ENCODE data around the gene SLC25A39. TPM values are rescaled to one million over a fixed set of nuclear protein-coding genes. Genes with fewer than 3 reads are reported as not detected.
A peak's percentile ranks its signal among the peaks of the same experiment; 100 is the strongest.

The SLC25A39 gene
- total and polyA plus RNA-seq, 2 of the 13 experiments (the other 11 are each of a cell fraction or from before 2014, with no cell fraction given), result 144 to 151 TPM

DNA sequence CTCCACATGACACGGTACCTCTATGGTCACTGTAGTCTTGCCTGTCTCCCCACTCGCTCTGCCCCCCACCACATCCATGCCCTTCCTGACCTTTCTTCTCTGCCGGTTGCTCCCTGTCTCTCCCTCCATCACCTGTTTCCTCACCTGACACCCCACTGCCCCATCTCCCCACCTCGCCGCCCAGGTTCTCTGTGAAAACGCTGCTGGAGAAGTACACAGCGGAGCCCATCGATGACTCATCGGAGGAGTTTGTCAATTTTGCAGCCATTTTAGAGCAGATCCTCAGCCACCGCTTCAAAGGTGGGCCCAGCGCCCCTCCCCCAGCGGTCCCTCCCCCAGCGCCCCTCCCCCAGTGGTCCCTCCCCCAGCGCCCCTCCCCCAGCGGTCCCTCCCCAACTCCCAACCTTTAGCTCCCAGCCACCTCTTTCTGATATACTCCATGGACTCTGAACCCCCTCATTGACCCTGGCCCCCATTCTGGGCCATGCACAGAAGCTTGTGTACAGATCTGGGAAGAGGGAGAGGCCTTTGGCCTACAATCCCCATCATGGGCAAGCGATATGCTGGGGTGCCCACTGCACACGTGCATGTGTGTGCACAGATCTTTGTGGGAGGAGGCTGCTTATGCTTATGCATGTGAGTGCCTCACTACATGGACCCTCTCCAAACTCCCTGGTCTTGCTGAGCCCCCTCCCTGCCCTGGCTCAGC is 12.1 kb downstream of the SLC25A39 start (continued):
- TF ChIP-seq FOXA3 (CRISPR knock-in tag; IDR thresholded peaks at IDR 0.05), result peak; percentile 66; the same call in 1 of the 2 replicates
- TF ChIP-seq, protein P1, sequence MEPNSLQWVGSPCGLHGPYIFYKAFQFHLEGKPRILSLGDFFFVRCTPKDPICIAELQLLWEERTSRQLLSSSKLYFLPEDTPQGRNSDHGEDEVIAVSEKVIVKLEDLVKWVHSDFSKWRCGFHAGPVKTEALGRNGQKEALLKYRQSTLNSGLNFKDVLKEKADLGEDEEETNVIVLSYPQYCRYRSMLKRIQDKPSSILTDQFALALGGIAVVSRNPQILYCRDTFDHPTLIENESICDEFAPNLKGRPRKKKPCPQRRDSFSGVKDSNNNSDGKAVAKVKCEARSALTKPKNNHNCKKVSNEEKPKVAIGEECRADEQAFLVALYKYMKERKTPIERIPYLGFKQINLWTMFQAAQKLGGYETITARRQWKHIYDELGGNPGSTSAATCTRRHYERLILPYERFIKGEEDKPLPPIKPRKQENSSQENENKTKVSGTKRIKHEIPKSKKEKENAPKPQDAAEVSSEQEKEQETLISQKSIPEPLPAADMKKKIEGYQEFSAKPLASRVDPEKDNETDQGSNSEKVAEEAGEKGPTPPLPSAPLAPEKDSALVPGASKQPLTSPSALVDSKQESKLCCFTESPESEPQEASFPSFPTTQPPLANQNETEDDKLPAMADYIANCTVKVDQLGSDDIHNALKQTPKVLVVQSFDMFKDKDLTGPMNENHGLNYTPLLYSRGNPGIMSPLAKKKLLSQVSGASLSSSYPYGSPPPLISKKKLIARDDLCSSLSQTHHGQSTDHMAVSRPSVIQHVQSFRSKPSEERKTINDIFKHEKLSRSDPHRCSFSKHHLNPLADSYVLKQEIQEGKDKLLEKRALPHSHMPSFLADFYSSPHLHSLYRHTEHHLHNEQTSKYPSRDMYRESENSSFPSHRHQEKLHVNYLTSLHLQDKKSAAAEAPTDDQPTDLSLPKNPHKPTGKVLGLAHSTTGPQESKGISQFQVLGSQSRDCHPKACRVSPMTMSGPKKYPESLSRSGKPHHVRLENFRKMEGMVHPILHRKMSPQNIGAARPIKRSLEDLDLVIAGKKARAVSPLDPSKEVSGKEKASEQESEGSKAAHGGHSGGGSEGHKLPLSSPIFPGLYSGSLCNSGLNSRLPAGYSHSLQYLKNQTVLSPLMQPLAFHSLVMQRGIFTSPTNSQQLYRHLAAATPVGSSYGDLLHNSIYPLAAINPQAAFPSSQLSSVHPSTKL (CRISPR knock-in tag; IDR thresholded peaks at IDR 0.05), result no peak
- no peak for TF ChIP-seq NFE2L2 (IDR thresholded peaks at IDR 0.05; ENCODE audit: low read length)
- TF ChIP-seq, protein P2, sequence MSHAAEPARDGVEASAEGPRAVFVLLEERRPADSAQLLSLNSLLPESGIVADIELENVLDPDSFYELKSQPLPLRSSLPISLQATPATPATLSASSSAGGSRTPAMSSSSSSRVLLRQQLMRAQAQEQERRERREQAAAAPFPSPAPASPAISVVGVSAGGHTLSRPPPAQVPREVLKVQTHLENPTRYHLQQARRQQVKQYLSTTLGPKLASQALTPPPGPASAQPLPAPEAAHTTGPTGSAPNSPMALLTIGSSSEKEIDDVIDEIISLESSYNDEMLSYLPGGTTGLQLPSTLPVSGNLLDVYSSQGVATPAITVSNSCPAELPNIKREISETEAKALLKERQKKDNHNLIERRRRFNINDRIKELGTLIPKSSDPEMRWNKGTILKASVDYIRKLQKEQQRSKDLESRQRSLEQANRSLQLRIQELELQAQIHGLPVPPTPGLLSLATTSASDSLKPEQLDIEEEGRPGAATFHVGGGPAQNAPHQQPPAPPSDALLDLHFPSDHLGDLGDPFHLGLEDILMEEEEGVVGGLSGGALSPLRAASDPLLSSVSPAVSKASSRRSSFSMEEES (CRISPR knock-in tag; IDR thresholded peaks at IDR 0.05), result no peak
- TF ChIP-seq ZEB1 (IDR thresholded peaks at IDR 0.05; ENCODE audit: insufficient replicate concordance, low read depth), result no peak
- no peak for TF ChIP-seq RFXANK (CRISPR knock-in tag; IDR thresholded peaks at IDR 0.05)
- no peak for TF ChIP-seq ZNF644 (CRISPR knock-in tag; IDR thresholded peaks at IDR 0.05; ENCODE audit: low read depth)
- no peak for TF ChIP-seq TSC22D2 (CRISPR knock-in tag; IDR thresholded peaks at IDR 0.05; ENCODE audit: borderline replicate concordance)
- no peak for TF ChIP-seq ARNT (IDR thresholded peaks at IDR 0.05)
- no peak for TF ChIP-seq NR2F6 (IDR thresholded peaks at IDR 0.05)
- no peak for TF ChIP-seq NR2F6 (CRISPR knock-in tag; IDR thresholded peaks at IDR 0.05)
- TF ChIP-seq ZNF260 (CRISPR knock-in tag; IDR thresholded peaks at IDR 0.05; ENCODE audit: borderline replicate concordance, low read depth), result no peak
- TF ChIP-seq KLF6 (CRISPR knock-in tag; IDR thresholded peaks at IDR 0.05), result no peak
- TF ChIP-seq, protein P3, sequence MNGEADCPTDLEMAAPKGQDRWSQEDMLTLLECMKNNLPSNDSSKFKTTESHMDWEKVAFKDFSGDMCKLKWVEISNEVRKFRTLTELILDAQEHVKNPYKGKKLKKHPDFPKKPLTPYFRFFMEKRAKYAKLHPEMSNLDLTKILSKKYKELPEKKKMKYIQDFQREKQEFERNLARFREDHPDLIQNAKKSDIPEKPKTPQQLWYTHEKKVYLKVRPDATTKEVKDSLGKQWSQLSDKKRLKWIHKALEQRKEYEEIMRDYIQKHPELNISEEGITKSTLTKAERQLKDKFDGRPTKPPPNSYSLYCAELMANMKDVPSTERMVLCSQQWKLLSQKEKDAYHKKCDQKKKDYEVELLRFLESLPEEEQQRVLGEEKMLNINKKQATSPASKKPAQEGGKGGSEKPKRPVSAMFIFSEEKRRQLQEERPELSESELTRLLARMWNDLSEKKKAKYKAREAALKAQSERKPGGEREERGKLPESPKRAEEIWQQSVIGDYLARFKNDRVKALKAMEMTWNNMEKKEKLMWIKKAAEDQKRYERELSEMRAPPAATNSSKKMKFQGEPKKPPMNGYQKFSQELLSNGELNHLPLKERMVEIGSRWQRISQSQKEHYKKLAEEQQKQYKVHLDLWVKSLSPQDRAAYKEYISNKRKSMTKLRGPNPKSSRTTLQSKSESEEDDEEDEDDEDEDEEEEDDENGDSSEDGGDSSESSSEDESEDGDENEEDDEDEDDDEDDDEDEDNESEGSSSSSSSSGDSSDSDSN (CRISPR knock-in tag; IDR thresholded peaks at IDR 0.05), result no peak
- TF ChIP-seq, protein P4, sequence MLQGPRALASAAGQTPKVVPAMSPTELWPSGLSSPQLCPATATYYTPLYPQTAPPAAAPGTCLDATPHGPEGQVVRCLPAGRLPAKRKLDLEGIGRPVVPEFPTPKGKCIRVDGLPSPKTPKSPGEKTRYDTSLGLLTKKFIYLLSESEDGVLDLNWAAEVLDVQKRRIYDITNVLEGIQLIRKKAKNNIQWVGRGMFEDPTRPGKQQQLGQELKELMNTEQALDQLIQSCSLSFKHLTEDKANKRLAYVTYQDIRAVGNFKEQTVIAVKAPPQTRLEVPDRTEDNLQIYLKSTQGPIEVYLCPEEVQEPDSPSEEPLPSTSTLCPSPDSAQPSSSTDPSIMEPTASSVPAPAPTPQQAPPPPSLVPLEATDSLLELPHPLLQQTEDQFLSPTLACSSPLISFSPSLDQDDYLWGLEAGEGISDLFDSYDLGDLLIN (CRISPR knock-in tag; IDR thresholded peaks at IDR 0.05; ENCODE audit: borderline replicate concordance), result no peak
- no peak for TF ChIP-seq NBN (conservative IDR thresholded peaks at IDR 0.05)
- no peak for TF ChIP-seq NFE2 (CRISPR knock-in tag; IDR thresholded peaks at IDR 0.05)
- TF ChIP-seq LCORL (IDR thresholded peaks at IDR 0.05), result no peak
- TF ChIP-seq LCORL (CRISPR knock-in tag; IDR thresholded peaks at IDR 0.05), result peak; percentile 76
- TF ChIP-seq ZNF75D (CRISPR knock-in tag; IDR thresholded peaks at IDR 0.05; ENCODE audit: borderline replicate concordance), result no peak
- TF ChIP-seq ZNF282 (IDR thresholded peaks at IDR 0.05; ENCODE audit: partially characterized antibody), result no peak
- 0 out of 2 replicates have a peak, but pooled peaks have one; percentile 40 for TF ChIP-seq PHF21A (CRISPR knock-in tag; IDR thresholded peaks at IDR 0.05)
- no peak for TF ChIP-seq SOX13 (IDR thresholded peaks at IDR 0.05)
- TF ChIP-seq SOX13 (CRISPR knock-in tag; conservative IDR thresholded peaks at IDR 0.05 in 1 of 2, IDR thresholded peaks at IDR 0.05 in 1 of 2), result no peak
- TF ChIP-seq NR3C1 (CRISPR knock-in tag; IDR thresholded peaks at IDR 0.05), result no peak
